ACC112 (cell line): ENCODE data around the gene RAB11A.

Experiments used
- H2AFZ ChIP-seq: fragments of 200-600 bp; sonication (generic); one replicate; pipeline ENCODE4 v1.6.0; 2017; ENCODE audit warnings: antibody characterized with exemption, low read length; ENCODE audit not compliant: unreplicated experiment
- H3K27ac ChIP-seq: fragments of 200-600 bp; sonication (generic); 2 replicates; pipeline ENCODE4 v1.5.1; 2014; ENCODE audit warnings: low read depth, mild to moderate bottlenecking, antibody characterized with exemption, low read length, moderate library complexity
- H3K27me3 ChIP-seq: fragments of 200-600 bp; sonication (generic); 2 replicates; pipeline ENCODE4 v1.6.1; 2014; ENCODE audit warnings: mild to moderate bottlenecking, antibody characterized with exemption, low read length, moderate library complexity, mixed read lengths; ENCODE audit not compliant: insufficient read depth
- H3K36me3 ChIP-seq: fragments of 200-600 bp; sonication (generic); 2 replicates; pipeline ENCODE4 v1.6.1; 2016; ENCODE audit warnings: mild to moderate bottlenecking, antibody characterized with exemption, low read length, moderate library complexity, mixed read lengths; ENCODE audit not compliant: insufficient read depth
- H3K4me1 ChIP-seq: fragments of 200-600 bp; sonication (generic); one replicate; pipeline ENCODE4 v1.6.1; 2016; ENCODE audit warnings: low read length, mixed read lengths; ENCODE audit not compliant: insufficient read depth, unreplicated experiment, control insufficient read depth
- H3K4me3 ChIP-seq: fragments of 200-600 bp; sonication (generic); 2 replicates; pipeline ENCODE4 v1.5.1; 2014; ENCODE audit warnings: mild to moderate bottlenecking, low read depth, low read length
- H3K79me2 ChIP-seq: fragments of 200-600 bp; sonication (generic); one replicate; pipeline ENCODE4 v1.6.0; 2016; ENCODE audit warnings: low read length; ENCODE audit not compliant: control insufficient read depth, unreplicated experiment, insufficient read depth

The RAB11A gene

GRCh38 chr15:65869126-65869953, at the start of gene RAB11A:
Gene RAB11A, plus strand, starts transcription at chr15:65869491. Its CDS starts 95 bp downstream, at chr15:65869586.
- Histone ChIP-seq H2AFZ (peak within 1 kb of the TSS; percentile 97), H3K4me3 (peak within 1 kb of the TSS; percentile 100), H3K79me2 (peaks cover 50% of the 10 kb centered on the region), H3K4me1 (peaks cover 11% of the 10 kb centered on the region), H3K27ac (peak within 1 kb of the TSS; percentile 91), H3K27me3 (no peaks in the 10 kb centered on the region), H3K36me3 (no peaks in the 10 kb centered on the region; the same call in 1 of the 2 replicates)

DNA sequence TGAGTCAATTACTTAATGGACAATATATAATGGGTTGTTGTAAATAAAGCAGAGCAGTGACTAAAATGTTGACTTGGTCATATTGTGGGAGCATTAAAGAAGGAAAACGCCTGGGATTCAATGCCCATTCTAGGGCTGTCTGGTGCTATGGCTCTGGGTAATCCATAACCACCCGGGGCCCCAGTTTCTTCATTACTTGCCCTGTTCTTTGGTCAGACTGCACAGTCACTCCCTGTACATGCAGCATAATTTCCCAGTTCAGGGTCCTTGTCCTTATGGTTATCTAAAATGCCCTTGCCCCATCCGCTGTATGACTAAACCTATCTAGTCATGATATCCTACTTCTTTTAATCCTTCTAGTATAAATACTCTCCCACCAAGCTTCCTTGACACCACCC, 49.7 kb upstream of the RAB11A start:
- Histone ChIP-seq H2AFZ (no peak overlapping the region), H3K4me3 (no peak overlapping the region), H3K27ac (no peak overlapping the region), H3K36me3 (no peaks in the 10 kb centered on the region), H3K27me3 (no peaks in the 10 kb centered on the region), H3K79me2 (no peaks in the 10 kb centered on the region), H3K4me1 (peaks cover 11% of the 10 kb centered on the region)

DNA sequence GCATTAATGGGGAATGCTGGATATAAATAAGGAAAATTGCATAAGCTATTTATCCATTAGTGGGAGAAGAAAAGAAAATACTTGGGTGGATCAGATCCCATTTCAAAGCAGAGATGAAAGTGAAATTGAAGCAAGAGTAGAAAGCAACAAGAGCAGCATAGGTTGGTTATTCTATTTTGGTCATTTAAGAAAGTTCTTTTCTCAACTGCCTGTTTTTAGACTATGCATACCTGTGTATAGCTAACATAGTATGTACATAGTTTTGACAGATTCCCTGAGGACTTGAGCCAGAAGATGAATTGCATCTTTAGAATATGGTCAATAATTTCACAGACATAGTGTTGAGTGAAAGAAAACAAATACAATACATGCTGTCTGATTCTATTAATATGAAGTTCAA, 48.2 kb upstream of the RAB11A start:
- Histone ChIP-seq H3K4me1 (peaks cover 19% of the 10 kb centered on the region), H3K27me3 (no peaks in the 10 kb centered on the region), H2AFZ (no peak overlapping the region), H3K4me3 (no peak overlapping the region), H3K36me3 (no peaks in the 10 kb centered on the region), H3K79me2 (no peaks in the 10 kb centered on the region), H3K27ac (no peak overlapping the region)

DNA sequence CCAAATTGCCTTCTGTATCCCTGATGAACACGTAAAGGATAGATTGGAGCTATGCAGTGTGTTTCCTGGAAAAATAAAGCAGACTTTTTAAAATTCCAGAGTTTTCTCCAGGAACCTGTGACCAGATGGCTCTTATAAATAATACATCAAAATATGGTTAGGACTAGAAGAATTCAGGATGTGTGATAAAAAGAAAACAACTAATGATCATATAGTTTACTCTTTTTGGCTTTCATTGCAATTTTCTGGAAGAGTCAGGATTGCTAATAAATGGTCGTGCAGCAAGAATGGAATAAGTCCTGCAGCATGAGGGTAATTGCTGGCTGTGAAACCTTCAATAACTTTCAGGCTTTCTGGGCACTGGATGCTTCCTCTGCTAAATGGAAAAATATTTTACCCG, 47.0 kb upstream of the RAB11A start:
- no peaks in the 10 kb centered on the region for H3K79me2 ChIP-seq

GRCh38 chr15:65824031-65824743, 45.1 kb upstream of the RAB11A start:
- no peak overlapping the region for H3K4me3 ChIP-seq
- H3K27ac ChIP-seq, result no peak overlapping the region
- peaks cover 19% of the 10 kb centered on the region for H3K4me1 ChIP-seq

More for the DNA sequence above, 47.0 kb upstream of the RAB11A start:
- H3K4me1 ChIP-seq, result peaks cover 19% of the 10 kb centered on the region
- H3K36me3 ChIP-seq, result no peaks in the 10 kb centered on the region
- H3K4me3 ChIP-seq, result no peak overlapping the region
- no peak overlapping the region for H2AFZ ChIP-seq
- H3K27me3 ChIP-seq, result no peaks in the 10 kb centered on the region
- H3K27ac ChIP-seq, result no peak overlapping the region

GRCh38 chr15:65824941-65825544, 44.2 kb upstream of the RAB11A start:
- Histone ChIP-seq H2AFZ (no peak overlapping the region), H3K36me3 (no peaks in the 10 kb centered on the region), H3K4me1 (peaks cover 11% of the 10 kb centered on the region), H3K4me3 (no peak overlapping the region), H3K27me3 (no peaks in the 10 kb centered on the region), H3K79me2 (no peaks in the 10 kb centered on the region), H3K27ac (no peak overlapping the region)

More at GRCh38 chr15:65824031-65824743, 45.1 kb upstream of the RAB11A start:
- Histone ChIP-seq H2AFZ (peak overlapping the region; percentile 77), H3K27me3 (no peaks in the 10 kb centered on the region), H3K36me3 (no peaks in the 10 kb centered on the region), H3K79me2 (no peaks in the 10 kb centered on the region)

GRCh38 chr15:65827065-65827464, 42.2 kb upstream of the RAB11A start:
- H3K36me3 ChIP-seq, result no peaks in the 10 kb centered on the region
- peaks cover 8% of the 10 kb centered on the region for H3K4me1 ChIP-seq
- no peak overlapping the region for H2AFZ ChIP-seq
- H3K27ac ChIP-seq, result no peak overlapping the region
- H3K79me2 ChIP-seq, result no peaks in the 10 kb centered on the region
- H3K4me3 ChIP-seq, result no peak overlapping the region
- H3K27me3 ChIP-seq, result no peaks in the 10 kb centered on the region

- H3K27ac ChIP-seq, result no peak overlapping the region
- H3K36me3 ChIP-seq, result no peaks in the 10 kb centered on the region
- peaks cover 21% of the 10 kb centered on the region for H3K4me1 ChIP-seq
- H3K4me3 ChIP-seq, result no peak overlapping the region
- no peak overlapping the region for H2AFZ ChIP-seq
- H3K79me2 ChIP-seq, result no peaks in the 10 kb centered on the region
- no peaks in the 10 kb centered on the region for H3K27me3 ChIP-seq
Observed at GRCh38 chr15:65828585-65828984, 40.7 kb upstream of the RAB11A start.

DNA sequence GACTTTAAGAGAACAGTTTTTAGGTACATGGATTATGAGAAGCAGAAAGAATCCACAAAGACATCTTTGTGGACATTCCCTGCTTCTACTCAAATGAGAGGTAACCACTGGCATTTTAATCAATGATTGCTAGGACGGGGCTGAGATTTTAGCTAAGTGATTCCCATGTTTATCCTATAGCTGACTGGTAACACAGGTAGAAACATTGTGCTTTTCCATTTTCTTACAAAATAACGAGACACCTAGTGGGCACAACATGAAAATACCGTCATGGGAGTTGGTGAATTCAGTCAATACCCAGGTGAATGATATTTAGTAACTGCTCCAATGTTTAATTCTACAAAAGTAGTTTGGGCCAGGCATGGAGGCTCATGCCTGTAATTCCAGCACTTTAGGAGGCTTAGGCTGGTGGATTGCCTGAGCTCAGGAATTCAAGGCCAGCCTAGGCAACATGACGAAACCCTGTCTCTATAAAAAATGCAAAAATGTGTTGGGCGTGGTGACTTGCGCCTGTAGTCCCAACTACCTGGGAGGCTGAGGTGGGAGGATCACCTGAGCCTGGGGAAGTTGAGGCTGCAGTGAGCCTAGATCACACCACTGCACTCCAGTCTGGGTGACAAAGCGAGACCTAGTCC, 40.0 kb upstream of the RAB11A start:
- H3K79me2 ChIP-seq, result no peaks in the 10 kb centered on the region
- no peaks in the 10 kb centered on the region for H3K27me3 ChIP-seq
- no peak overlapping the region for H2AFZ ChIP-seq
- no peak overlapping the region for H3K27ac ChIP-seq
- H3K4me1 ChIP-seq, result peaks cover 27% of the 10 kb centered on the region
- H3K4me3 ChIP-seq, result no peak overlapping the region
- H3K36me3 ChIP-seq, result no peaks in the 10 kb centered on the region

DNA sequence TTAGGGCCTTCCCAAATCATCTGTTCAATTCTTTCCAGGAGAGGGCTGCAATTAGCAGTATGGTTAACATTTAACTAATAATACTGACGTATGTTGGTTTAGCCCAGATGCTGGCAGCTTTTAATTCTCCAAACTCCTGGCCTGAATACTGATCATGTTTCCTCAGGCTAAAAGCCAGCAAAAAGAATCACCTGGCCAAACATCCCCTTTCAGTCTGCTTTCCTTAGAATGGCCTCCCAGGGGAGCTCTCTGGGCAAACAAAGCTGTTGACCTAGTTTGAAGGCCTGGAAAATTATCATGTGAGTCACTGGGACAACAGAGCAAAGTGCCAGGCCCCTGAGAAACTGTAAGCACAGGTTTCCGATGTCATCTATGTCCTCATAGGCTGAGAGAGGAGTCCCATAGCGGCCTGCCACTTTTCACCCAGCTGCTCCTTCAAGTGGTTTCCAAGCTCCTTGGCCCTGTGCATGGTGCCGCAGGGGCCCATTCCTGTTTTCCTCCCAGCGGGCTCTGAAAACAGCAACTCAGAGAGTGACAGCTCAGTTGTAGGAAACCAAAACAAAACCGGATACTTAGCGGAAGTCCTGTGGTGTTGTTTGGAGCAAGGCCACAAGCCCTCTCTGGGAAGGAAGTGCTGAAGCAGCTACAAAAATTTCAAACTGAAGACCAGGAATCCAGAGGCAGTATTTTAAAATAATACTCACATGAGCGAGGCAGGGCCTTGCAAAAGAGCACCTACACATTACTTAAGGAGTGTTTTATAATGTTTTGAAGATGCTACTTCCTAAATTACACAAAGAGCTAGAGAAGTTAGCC, 36.5 kb upstream of the RAB11A start:
- peak overlapping the region; percentile 50 for H3K4me3 ChIP-seq
- H3K79me2 ChIP-seq, result no peaks in the 10 kb centered on the region
- peak overlapping the region; percentile 89 for H3K27ac ChIP-seq
- no peaks in the 10 kb centered on the region for H3K36me3 ChIP-seq
- H3K27me3 ChIP-seq, result no peaks in the 10 kb centered on the region
- peaks cover 23% of the 10 kb centered on the region for H3K4me1 ChIP-seq
- peak overlapping the region; percentile 90 for H2AFZ ChIP-seq
